ENCODE results near the gene HOXA11. TPM values are rescaled to one million over a fixed set of nuclear protein-coding genes. Genes with fewer than 3 reads are reported as not detected.

The HOXA11 gene
- total RNA-seq, 1 donor from 2014 or later = not detected

GRCh38 chr7:27179030-27179429, 6.0 kb downstream of the HOXA11 start:
- no peak for DNase-seq (ENCODE audit: low spot score)
- Mint-ChIP-seq H3K36me3 (ENCODE audit: low read depth, unreplicated experiment) (no peaks in the 10 kb centered on the region), H3K9me3 (ENCODE audit: unreplicated experiment) (no peaks in the 10 kb centered on the region), H3K4me1 (ENCODE audit: unreplicated experiment) (peaks cover 23% of the 10 kb centered on the region), H3K4me3 (ENCODE audit: unreplicated experiment) (no peak overlapping the region), H3K27ac (ENCODE audit: unreplicated experiment) (no peak overlapping the region), H3K27me3 (ENCODE audit: unreplicated experiment) (peaks cover 42% of the 10 kb centered on the region)
- TF ChIP-seq CTCF (IDR thresholded peaks at IDR 0.05; ENCODE audit: unreplicated experiment) = no peak

GRCh38 chr7:27178366-27178765, 6.7 kb downstream of the HOXA11 start:
- Mint-ChIP-seq H3K27me3 (ENCODE audit: unreplicated experiment) (peaks cover 42% of the 10 kb centered on the region), H3K4me3 (ENCODE audit: unreplicated experiment) (no peak overlapping the region), H3K36me3 (ENCODE audit: low read depth, unreplicated experiment) (no peaks in the 10 kb centered on the region), H3K9me3 (ENCODE audit: unreplicated experiment) (no peaks in the 10 kb centered on the region), H3K27ac (ENCODE audit: unreplicated experiment) (no peak overlapping the region), H3K4me1 (ENCODE audit: unreplicated experiment) (peaks cover 18% of the 10 kb centered on the region)
- no peak for TF ChIP-seq CTCF (IDR thresholded peaks at IDR 0.05; ENCODE audit: unreplicated experiment)
- no peak for DNase-seq (ENCODE audit: low spot score)

DNA sequence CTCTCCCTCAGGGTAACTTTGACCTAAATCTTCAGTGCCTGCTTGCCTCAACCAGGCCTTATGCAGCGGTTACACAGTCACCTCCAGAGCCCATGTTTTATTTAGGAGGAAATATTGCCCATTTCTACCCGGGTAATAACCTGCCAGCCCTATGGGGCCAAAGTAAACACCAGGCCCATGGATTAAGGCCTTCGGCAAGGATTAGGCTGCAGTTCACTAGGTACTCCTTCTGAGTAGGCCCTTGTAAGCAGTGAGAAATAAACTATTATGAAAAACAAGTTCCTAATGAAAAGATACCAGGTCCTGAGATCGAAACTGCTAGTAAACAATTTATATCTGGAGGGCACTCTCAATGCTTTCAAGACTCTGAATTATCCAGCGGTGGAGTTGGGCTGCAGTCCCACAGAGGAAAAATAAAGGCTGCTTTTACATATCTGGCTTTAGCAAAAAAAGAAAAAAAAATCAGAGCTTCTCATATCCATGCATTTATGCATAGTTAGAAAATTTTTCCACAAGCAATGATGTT, 7.2 kb downstream of the HOXA11 start:
- Mint-ChIP-seq H3K27ac (ENCODE audit: unreplicated experiment) (no peak overlapping the region), H3K4me3 (ENCODE audit: unreplicated experiment) (no peak overlapping the region)

DNA sequence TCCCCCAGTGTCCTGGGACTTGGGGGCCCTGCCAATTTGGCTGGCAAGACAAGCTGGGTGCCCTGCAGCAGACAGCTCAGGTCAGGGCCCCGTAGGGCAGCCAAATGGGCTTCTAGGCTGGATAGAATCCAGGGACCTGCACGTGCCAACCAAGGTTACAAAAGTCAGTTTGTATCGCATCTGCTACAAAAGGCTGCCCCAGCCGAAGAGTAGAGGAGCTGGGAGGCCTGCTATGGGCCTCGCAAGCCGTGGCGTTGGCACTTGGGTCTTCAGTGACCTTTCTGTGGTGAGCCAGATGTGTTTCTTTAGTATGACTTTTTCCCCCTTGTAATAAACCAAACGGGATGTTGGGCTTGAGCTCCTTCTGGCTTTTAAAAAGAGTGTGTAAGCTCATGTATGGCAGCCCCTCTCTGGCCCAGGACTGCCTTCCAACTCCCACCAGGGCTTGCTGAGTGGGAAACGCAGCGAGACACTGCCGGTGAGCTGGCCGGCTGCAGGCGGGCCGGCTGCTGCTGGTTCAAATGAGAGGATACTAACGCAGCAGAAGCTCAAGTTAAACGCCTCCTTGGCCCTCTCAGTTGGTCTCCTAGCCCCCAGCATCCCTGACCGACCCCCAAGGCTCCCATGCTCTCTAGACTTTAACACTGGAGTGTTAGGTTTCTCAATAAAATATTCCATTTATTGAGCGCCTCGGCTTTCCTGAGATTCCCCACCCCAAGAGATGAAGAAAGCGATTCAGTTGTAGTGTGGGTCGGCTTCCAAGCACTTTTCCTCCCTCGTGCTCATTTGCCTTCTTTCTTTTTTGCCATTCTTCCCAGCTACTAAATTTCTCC, 7.9 kb downstream of the HOXA11 start:
- peaks cover 21% of the 10 kb centered on the region for H3K4me1 Mint-ChIP-seq (ENCODE audit: unreplicated experiment)
- no peak overlapping the region for H3K4me3 Mint-ChIP-seq (ENCODE audit: unreplicated experiment)
- no peak overlapping the region for H3K27ac Mint-ChIP-seq (ENCODE audit: unreplicated experiment)
- no peaks in the 10 kb centered on the region for H3K36me3 Mint-ChIP-seq (ENCODE audit: low read depth, unreplicated experiment)
- DNase-seq (ENCODE audit: low spot score) = no peak
- no peak for TF ChIP-seq CTCF (IDR thresholded peaks at IDR 0.05; ENCODE audit: unreplicated experiment)
- H3K9me3 Mint-ChIP-seq (ENCODE audit: unreplicated experiment) = no peaks in the 10 kb centered on the region
- peaks cover 39% of the 10 kb centered on the region for H3K27me3 Mint-ChIP-seq (ENCODE audit: unreplicated experiment)

More for the DNA sequence above, 7.2 kb downstream of the HOXA11 start:
- TF ChIP-seq CTCF (IDR thresholded peaks at IDR 0.05; ENCODE audit: unreplicated experiment) = no peak
- Mint-ChIP-seq H3K36me3 (ENCODE audit: low read depth, unreplicated experiment) (no peaks in the 10 kb centered on the region), H3K27me3 (ENCODE audit: unreplicated experiment) (peaks cover 40% of the 10 kb centered on the region), H3K9me3 (ENCODE audit: unreplicated experiment) (no peaks in the 10 kb centered on the region), H3K4me1 (ENCODE audit: unreplicated experiment) (peaks cover 18% of the 10 kb centered on the region)
- no peak for DNase-seq (ENCODE audit: low spot score)

- Mint-ChIP-seq H3K27me3 (ENCODE audit: unreplicated experiment) (peaks cover 44% of the 10 kb centered on the region), H3K9me3 (ENCODE audit: unreplicated experiment) (no peaks in the 10 kb centered on the region), H3K36me3 (ENCODE audit: low read depth, unreplicated experiment) (no peaks in the 10 kb centered on the region), H3K4me3 (ENCODE audit: unreplicated experiment) (no peak overlapping the region), H3K4me1 (ENCODE audit: unreplicated experiment) (peaks cover 26% of the 10 kb centered on the region), H3K27ac (ENCODE audit: unreplicated experiment) (no peak overlapping the region)
- no peak for TF ChIP-seq CTCF (IDR thresholded peaks at IDR 0.05; ENCODE audit: unreplicated experiment)
- DNase-seq (ENCODE audit: low spot score) = no peak
Observed at GRCh38 chr7:27176524-27176845, 8.5 kb downstream of the HOXA11 start.
